Measurements from ENCODE around the gene SP140. TPM values are rescaled to one million over a fixed set of nuclear protein-coding genes. Genes with fewer than 3 reads are reported as not detected.
A peak's percentile ranks its signal among the peaks of the same experiment; 100 is the strongest.
"Not testable (repeated sequence)": the region's sequence is repeated elsewhere in the genome, so short reads cannot be mapped to it uniquely, and the experiment has no call there.

Gene SP140
- total RNA-seq, 1 donor from 2014 or later = 0.06 TPM

DNA sequence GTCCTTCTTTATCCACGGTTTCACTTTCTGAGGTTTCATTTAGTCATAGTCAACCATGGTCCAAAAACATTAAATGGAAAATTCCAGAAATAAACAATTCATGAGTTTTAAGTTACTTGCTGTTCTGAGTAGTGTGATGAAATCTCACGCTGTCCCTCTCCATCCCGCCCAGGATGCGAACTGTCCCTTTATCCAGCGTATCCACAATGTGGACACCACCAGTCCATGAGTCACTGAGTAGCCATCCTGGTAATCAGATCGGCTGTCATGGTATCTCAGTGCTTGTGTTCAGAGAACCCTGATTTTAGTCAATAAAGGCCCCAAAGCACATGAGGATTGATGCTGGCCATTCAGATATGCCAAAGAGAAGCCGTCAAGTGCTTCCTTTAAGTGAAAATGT, 105.2 kb downstream of the SP140 start:
- Histone ChIP-seq H3K9ac (no peak overlapping the region), H3K9me3 (ENCODE audit: low read depth) (no peaks in the 10 kb centered on the region), H3F3A (ENCODE audit: low read depth) (no peaks in the 10 kb centered on the region), H3K4me1 (no peaks in the 10 kb centered on the region), H3K27ac (no peak overlapping the region), H3K36me3 (no peaks in the 10 kb centered on the region), H3K4me2 (no peak overlapping the region), H4K20me1 (ENCODE audit: low read depth) (no peaks in the 10 kb centered on the region), H2AFZ (replicated peaks) (no peak overlapping the region), H3K27me3 (no peaks in the 10 kb centered on the region), H3K79me2 (ENCODE audit: low read depth) (no peaks in the 10 kb centered on the region), H3K4me3 (no peak overlapping the region)
- Mint-ChIP-seq H3K27ac (no peak overlapping the region), H3K27me3 (ENCODE audit: insufficient read depth, low read depth) (peaks cover 3% of the 10 kb centered on the region), H3K4me3 (no peak overlapping the region), H3K4me1 (no peaks in the 10 kb centered on the region), H3K9me3 (no peaks in the 10 kb centered on the region), H3K36me3 (no peaks in the 10 kb centered on the region)
- no peak for DNase-seq (ENCODE audit: low spot score)
- TF ChIP-seq EZH2phosphoT487 (IDR thresholded peaks at IDR 0.05) (no peak), EZH2 (IDR thresholded peaks at IDR 0.05) (no peak)
- TF ChIP-seq, protein P1, sequence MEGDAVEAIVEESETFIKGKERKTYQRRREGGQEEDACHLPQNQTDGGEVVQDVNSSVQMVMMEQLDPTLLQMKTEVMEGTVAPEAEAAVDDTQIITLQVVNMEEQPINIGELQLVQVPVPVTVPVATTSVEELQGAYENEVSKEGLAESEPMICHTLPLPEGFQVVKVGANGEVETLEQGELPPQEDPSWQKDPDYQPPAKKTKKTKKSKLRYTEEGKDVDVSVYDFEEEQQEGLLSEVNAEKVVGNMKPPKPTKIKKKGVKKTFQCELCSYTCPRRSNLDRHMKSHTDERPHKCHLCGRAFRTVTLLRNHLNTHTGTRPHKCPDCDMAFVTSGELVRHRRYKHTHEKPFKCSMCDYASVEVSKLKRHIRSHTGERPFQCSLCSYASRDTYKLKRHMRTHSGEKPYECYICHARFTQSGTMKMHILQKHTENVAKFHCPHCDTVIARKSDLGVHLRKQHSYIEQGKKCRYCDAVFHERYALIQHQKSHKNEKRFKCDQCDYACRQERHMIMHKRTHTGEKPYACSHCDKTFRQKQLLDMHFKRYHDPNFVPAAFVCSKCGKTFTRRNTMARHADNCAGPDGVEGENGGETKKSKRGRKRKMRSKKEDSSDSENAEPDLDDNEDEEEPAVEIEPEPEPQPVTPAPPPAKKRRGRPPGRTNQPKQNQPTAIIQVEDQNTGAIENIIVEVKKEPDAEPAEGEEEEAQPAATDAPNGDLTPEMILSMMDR (IDR thresholded peaks at IDR 0.05) = no peak

DNA sequence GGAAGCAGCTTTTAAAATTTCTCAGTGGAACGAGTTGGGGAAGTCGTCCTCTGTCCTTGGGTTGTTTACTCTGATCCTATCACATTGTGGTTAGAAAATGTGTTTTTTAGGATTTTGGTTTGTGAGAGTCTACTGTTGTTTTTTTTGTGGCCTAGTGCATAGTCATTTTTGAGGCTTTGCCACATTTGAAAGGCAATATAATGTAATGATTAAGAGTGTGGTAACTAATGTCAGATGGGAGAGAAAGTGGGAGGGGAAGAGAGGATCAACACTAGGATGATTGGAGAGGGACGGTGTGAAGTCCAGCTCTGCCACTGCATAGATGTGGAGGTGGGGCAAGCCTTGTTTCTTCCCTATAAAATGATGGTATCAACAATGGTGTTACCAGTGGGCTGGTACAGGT, 109.9 kb downstream of the SP140 start:
- H3K4me2 ChIP-seq = no peak overlapping the region
- no peaks in the 10 kb centered on the region for H3K27me3 Mint-ChIP-seq (ENCODE audit: insufficient read depth, low read depth)
- no peaks in the 10 kb centered on the region for H3K36me3 ChIP-seq
- no peak overlapping the region for H3K9ac ChIP-seq
- H3K27ac ChIP-seq = no peak overlapping the region
- H3K4me1 ChIP-seq = no peaks in the 10 kb centered on the region
- TF ChIP-seq, protein P1 (IDR thresholded peaks at IDR 0.05) = no peak
- TF ChIP-seq EZH2 (IDR thresholded peaks at IDR 0.05) (no peak), EZH2phosphoT487 (IDR thresholded peaks at IDR 0.05) (no peak)
- no peak for DNase-seq (ENCODE audit: low spot score)
- H2AFZ ChIP-seq (replicated peaks) = no peak overlapping the region
- no peaks in the 10 kb centered on the region for H3K9me3 ChIP-seq (ENCODE audit: low read depth)
- no peak overlapping the region for H3K4me3 ChIP-seq
- no peak overlapping the region for H3K27ac Mint-ChIP-seq
- no peaks in the 10 kb centered on the region for H4K20me1 ChIP-seq (ENCODE audit: low read depth)
- H3K36me3 Mint-ChIP-seq = no peaks in the 10 kb centered on the region
- H3K4me3 Mint-ChIP-seq = no peak overlapping the region
- H3K27me3 ChIP-seq = no peaks in the 10 kb centered on the region
- no peaks in the 10 kb centered on the region for H3K79me2 ChIP-seq (ENCODE audit: low read depth)
- H3K9me3 Mint-ChIP-seq = no peaks in the 10 kb centered on the region
- H3F3A ChIP-seq (ENCODE audit: low read depth) = no peaks in the 10 kb centered on the region
- no peaks in the 10 kb centered on the region for H3K4me1 Mint-ChIP-seq

DNA sequence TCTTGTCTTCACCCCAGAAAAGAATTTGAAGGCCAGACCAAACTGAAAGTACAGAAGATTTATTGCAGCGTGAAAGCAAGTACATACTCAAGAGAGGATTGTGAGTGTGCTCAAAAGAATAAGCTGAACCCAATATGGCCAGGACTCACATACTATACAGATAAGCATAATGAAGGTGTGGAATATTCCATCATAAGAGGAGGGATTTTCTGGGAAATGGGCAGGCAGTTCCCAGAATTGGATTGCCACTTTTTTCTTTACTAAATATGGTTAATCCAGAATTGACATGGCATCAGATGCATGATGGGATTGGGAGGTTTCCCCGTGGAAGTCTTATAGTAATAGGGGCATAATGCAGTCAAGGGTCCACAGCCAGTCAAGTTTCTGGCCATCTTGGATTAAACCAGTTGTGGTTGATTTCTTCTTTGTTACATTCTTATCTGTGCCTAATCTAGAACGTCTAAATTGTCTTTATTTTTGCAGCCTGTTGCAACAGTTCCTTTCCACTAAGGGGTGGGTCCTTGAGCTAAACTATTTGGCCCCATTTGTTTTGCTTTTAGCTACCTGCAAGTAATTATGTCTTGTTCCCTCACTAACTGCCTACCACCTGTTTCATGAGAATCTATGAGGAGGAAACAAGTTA, 110.4 kb downstream of the SP140 start:
- H3K4me1 ChIP-seq = no peaks in the 10 kb centered on the region
- no peaks in the 10 kb centered on the region for H4K20me1 ChIP-seq (ENCODE audit: low read depth)
- H3K9me3 Mint-ChIP-seq = no peaks in the 10 kb centered on the region
- DNase-seq (ENCODE audit: low spot score) = no peak
- H3K4me3 Mint-ChIP-seq = no peak overlapping the region
- H3K27ac ChIP-seq = no peak overlapping the region
- no peaks in the 10 kb centered on the region for H3K9me3 ChIP-seq (ENCODE audit: low read depth)
- no peak overlapping the region for H3K9ac ChIP-seq
- H3F3A ChIP-seq (ENCODE audit: low read depth) = no peaks in the 10 kb centered on the region
- H3K4me3 ChIP-seq = no peak overlapping the region
- no peaks in the 10 kb centered on the region for H3K36me3 ChIP-seq
- H3K4me2 ChIP-seq = no peak overlapping the region
- H3K36me3 Mint-ChIP-seq = no peaks in the 10 kb centered on the region
- no peaks in the 10 kb centered on the region for H3K27me3 Mint-ChIP-seq (ENCODE audit: insufficient read depth, low read depth)
- no peak for TF ChIP-seq EZH2phosphoT487 (IDR thresholded peaks at IDR 0.05)
- TF ChIP-seq EZH2 (IDR thresholded peaks at IDR 0.05) = no peak
- TF ChIP-seq, protein P1 (IDR thresholded peaks at IDR 0.05) = no peak
- H3K79me2 ChIP-seq (ENCODE audit: low read depth) = no peaks in the 10 kb centered on the region
- no peak overlapping the region for H2AFZ ChIP-seq (replicated peaks)
- no peaks in the 10 kb centered on the region for H3K27me3 ChIP-seq
- H3K27ac Mint-ChIP-seq = no peak overlapping the region
- no peaks in the 10 kb centered on the region for H3K4me1 Mint-ChIP-seq

DNA sequence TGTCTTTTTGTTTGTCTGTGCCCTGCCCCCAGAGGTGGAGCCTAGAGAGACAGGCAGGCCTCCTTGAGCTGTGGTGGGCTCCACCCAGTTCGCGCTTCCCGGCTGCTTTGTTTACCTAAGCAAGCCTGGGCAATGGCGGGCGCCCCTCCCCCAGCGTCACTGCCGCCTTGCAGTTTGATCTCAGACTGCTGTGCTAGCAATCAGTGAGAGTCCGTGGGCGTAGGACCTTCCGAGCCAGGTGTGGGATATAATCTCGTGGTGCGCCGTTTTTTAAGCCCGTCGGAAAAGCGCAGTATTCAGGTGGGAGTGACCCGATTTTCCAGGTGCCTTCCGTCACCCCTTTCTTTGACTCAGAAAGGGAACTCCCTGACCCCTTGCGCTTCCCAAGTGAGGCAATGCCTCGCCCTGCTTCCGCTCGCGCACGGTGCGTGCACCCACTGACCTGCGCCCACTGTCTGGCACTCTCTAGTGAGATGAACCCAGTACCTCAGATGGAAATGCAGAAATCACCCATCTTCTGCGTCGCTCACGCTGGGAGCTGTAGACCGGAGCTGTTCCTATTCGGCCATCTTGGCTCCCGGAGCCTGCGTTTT, 116.5 kb downstream of the SP140 start:
- not testable (repeated sequence) for H3K9me3 Mint-ChIP-seq; H3K9me3 ChIP-seq (ENCODE audit: low read depth); H3F3A ChIP-seq (ENCODE audit: low read depth); DNase-seq (ENCODE audit: low spot score); H3K27ac Mint-ChIP-seq; H4K20me1 ChIP-seq (ENCODE audit: low read depth); H3K9ac ChIP-seq; H3K4me2 ChIP-seq; H3K4me1 Mint-ChIP-seq; H3K27me3 ChIP-seq; H3K4me1 ChIP-seq; H3K4me3 ChIP-seq; H3K27me3 Mint-ChIP-seq (ENCODE audit: insufficient read depth, low read depth); H3K36me3 Mint-ChIP-seq; H3K27ac ChIP-seq; H3K79me2 ChIP-seq (ENCODE audit: low read depth); H3K36me3 ChIP-seq; H3K4me3 Mint-ChIP-seq
- peak overlapping the region; percentile 50 for H2AFZ ChIP-seq (replicated peaks)

DNA sequence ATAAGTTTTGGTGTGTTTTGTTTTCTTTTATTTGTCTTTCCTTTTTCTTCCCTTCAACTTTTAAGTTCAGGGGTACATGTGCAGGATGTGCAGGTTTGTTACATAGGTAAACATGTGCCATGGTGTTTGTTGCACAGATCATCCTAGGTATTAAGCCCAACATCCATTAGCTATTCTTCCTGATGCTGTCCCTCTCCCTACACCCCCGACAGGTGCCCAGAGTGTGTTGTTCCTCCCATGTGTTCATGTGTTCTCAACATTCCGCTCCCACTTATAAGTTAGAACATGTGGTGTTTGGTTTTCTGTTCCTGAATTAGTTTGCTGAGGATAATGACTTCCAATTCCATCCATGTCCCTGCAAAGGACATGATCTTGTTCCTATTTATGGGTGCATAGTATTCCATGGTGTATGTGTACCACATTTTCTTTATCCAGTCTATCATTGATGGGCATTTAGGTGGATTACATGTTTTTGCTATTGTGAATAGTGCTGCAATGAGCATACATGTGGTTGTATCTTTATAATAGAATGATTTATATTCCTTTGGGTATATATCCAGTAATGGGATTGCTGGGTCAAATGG, 117.6 kb downstream of the SP140 start:
- not testable (repeated sequence) for H3K36me3 Mint-ChIP-seq; H4K20me1 ChIP-seq (ENCODE audit: low read depth); H3K27ac ChIP-seq; H3F3A ChIP-seq (ENCODE audit: low read depth); H3K4me3 Mint-ChIP-seq; H3K4me2 ChIP-seq; H3K9me3 ChIP-seq (ENCODE audit: low read depth); H2AFZ ChIP-seq (replicated peaks); H3K27ac Mint-ChIP-seq; H3K27me3 Mint-ChIP-seq (ENCODE audit: insufficient read depth, low read depth); H3K36me3 ChIP-seq; H3K4me1 Mint-ChIP-seq; H3K4me1 ChIP-seq; H3K9ac ChIP-seq; H3K79me2 ChIP-seq (ENCODE audit: low read depth); H3K27me3 ChIP-seq; H3K9me3 Mint-ChIP-seq; H3K4me3 ChIP-seq; DNase-seq (ENCODE audit: low spot score)

Data from neural progenitor cell (in vitro differentiated cells).